Endothelial cell of umbilical vein (primary cell): ENCODE data around the gene FGF16.

Experiments used
- CTCF ChIP-seq, 2 donors: IDR thresholded peaks; 1 replicate in 1 of 2; 2 replicates in 1 of 2; pipeline ENCODE4 v1.5.1; 2011; ENCODE audit warnings: low read length in 2 of 2, mild to moderate bottlenecking in 2 of 2, moderate library complexity in 2 of 2, control low read depth in 1 of 2, inconsistent platforms in 1 of 2, low read depth in 1 of 2; ENCODE audit not compliant: insufficient read depth in 1 of 2; ENCODE audit errors: extremely low read depth in 1 of 2
- EZH2 ChIP-seq: IDR thresholded peaks from 2 replicates; pipeline ENCODE4 v1.6.1; 2012; ENCODE audit warnings: borderline replicate concordance, low read depth, mild to moderate bottlenecking, moderate library complexity, low read length, inconsistent platforms; ENCODE audit not compliant: severe bottlenecking
- GATA2 ChIP-seq: IDR thresholded peaks from 2 replicates; pipeline ENCODE4 v1.7.0; 2011; ENCODE audit warnings: low read depth, mild to moderate bottlenecking, moderate library complexity, mixed read lengths, low read length; ENCODE audit not compliant: insufficient read length, insufficient read depth
- JUN ChIP-seq: IDR thresholded peaks from 2 replicates; pipeline ENCODE4 v1.6.1; 2011; ENCODE audit warnings: borderline replicate concordance, low read depth; ENCODE audit not compliant: insufficient read length, insufficient read depth
- MYC ChIP-seq: IDR thresholded peaks from one replicate; pipeline ENCODE4 v1.6.1; 2011; ENCODE audit warnings: mild to moderate bottlenecking, low read depth, low read length
- POLR2A ChIP-seq: IDR thresholded peaks from 2 replicates; pipeline ENCODE4 v1.6.1; 2012; ENCODE audit warnings: low read depth, mild to moderate bottlenecking, control low read depth, low read length
- POLR2AphosphoS5 ChIP-seq: IDR thresholded peaks from 2 replicates; pipeline ENCODE4 v1.6.1; 2012; ENCODE audit warnings: low read depth, mild to moderate bottlenecking, control low read depth, low read length, moderate library complexity; ENCODE audit not compliant: insufficient read depth
- TF ChIP-seq, protein P1 (sequence below): IDR thresholded peaks from 2 replicates; pipeline ENCODE4 v1.6.1; 2011; ENCODE audit not compliant: insufficient read depth, insufficient read length

DNA sequence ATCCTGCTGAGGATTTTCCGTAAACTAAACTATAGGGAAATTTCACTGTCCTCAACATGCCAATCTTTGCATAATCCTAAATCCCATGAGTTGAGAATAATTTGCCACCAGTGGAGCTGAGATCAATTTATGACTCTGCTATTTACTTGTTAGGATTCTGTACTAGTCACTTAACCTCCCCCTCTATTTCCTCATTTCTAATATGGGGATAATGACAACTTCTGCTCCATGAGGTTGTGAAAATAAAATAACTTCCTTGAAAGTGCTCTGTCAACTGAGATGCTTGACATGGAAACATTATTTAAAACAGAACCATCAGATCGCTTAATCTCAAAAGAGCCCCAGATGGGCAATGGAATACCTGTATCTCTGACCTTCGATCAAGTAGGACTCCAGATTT, 2.6 kb upstream of the FGF16 start:
- no peak for TF ChIP-seq POLR2A
- no peak for TF ChIP-seq GATA2
- no peak for TF ChIP-seq MYC
- TF ChIP-seq EZH2: no peak
- no peak for TF ChIP-seq CTCF (IDR thresholded peaks at IDR 0.05; ENCODE audit: extremely low read depth in 1 of 2, insufficient read depth in 1 of 2, low read depth in 1 of 2, low read length in 2 of 2)
- TF ChIP-seq POLR2AphosphoS5: no peak
- TF ChIP-seq, protein P1, sequence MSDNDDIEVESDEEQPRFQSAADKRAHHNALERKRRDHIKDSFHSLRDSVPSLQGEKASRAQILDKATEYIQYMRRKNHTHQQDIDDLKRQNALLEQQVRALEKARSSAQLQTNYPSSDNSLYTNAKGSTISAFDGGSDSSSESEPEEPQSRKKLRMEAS: no peak
- TF ChIP-seq JUN: no peak
